B cell (primary cell): ENCODE data around the gene CYP4F11.

Experiments used
- CTCF ChIP-seq: fragments of 200-600 bp; IDR thresholded peaks from one replicate; pipeline ENCODE4 v1.8.0; 2022; ENCODE audit warnings: antibody characterized with exemption, mild to moderate bottlenecking
- EZH2 ChIP-seq: IDR thresholded peaks from 2 replicates; pipeline ENCODE4 v1.6.1; 2012; ENCODE audit warnings: borderline replicate concordance, low read depth, mild to moderate bottlenecking, moderate library complexity, low read length; ENCODE audit not compliant: insufficient read depth, poor library complexity, severe bottlenecking

- no peak for TF ChIP-seq EZH2
- no peak for TF ChIP-seq CTCF
Measured at GRCh38 chr19:15863272-15863671, 71.1 kb downstream of the CYP4F11 start.
